K562 (cell line): Measurements from ENCODE around the gene RBM19. TPM values are rescaled to one million over a fixed set of nuclear protein-coding genes. Genes with fewer than 3 reads are reported as not detected.

Experiments
- CREM ChIP-seq: IDR thresholded peaks from 2 replicates; pipeline ENCODE4 v1.6.1; 2014; ENCODE audit warnings: antibody characterized with exemption, low read depth
- CUX1 ChIP-seq: fragments of 200-800 bp; sonication (Bioruptor generic); IDR thresholded peaks from 2 replicates; pipeline ENCODE4 v1.6.1; 2016; ENCODE audit warnings: missing genetic modification characterization, missing compliant biosample characterization
- MTA2 ChIP-seq: fragments of 450-650 bp; IDR thresholded peaks from 2 replicates; pipeline ENCODE4 v1.6.1; 2016; ENCODE audit warnings: low read depth
- NRF1 ChIP-seq, 2 experiments: fragments of 450-650 bp; IDR thresholded peaks in 1 of 2; conservative IDR thresholded peaks in 1 of 2; 2 replicates each; pipeline ENCODE4 v1.6.1; 2014; ENCODE audit warnings: mild to moderate bottlenecking in 2 of 2
- SIN3A ChIP-seq, 2 experiments: fragments of 150-350 bp in 1 of 2; IDR thresholded peaks; 2 replicates each; pipeline ENCODE4 v1.6.1; 2011 to 2016; ENCODE audit warnings: borderline replicate concordance in 2 of 2, low read depth in 2 of 2, low read length in 2 of 2, mild to moderate bottlenecking in 2 of 2, moderate library complexity in 2 of 2; ENCODE audit not compliant: control insufficient read depth in 1 of 2
- ZBTB7A ChIP-seq: IDR thresholded peaks from 2 replicates; pipeline ENCODE4 v1.6.1; 2011; ENCODE audit warnings: low read depth, mild to moderate bottlenecking, low read length, moderate library complexity, borderline replicate concordance; ENCODE audit not compliant: control insufficient read depth
- ZNF518B ChIP-seq: fragments of 250-450 bp; sonication (Bioruptor Pico); IDR thresholded peaks from 2 replicates; pipeline ENCODE4 v1.5.0; 2021; ENCODE audit warnings: mild to moderate bottlenecking, moderate library complexity
- polyA plus RNA-seq, 8 experiments: library from polyadenylated mRNA; depleted of rRNA in 4 of 8; stranded (reverse) in 5 of 8; unstranded in 3 of 8; fragments of >200 nt; fragmentation: Nextera tagmentation in 2 of 8; fragmentation: Illumina TruSeq in 1 of 8; extraction: Ambion mirVana in 2 of 8; extraction: Trizol in 1 of 8; gene quantifications; 2 replicates each; pipeline versions ENCODE4 v1.2.1 to v1.2.3, GENCODE V29; 2011 to 2014; ENCODE audit warnings: inconsistent platforms in 1 of 8, missing spikeins in 1 of 8
- total RNA-seq, 7 experiments: library from RNA; depleted of rRNA in 6 of 7; stranded (reverse); fragments of >200 nt in 6 of 7; fragmentation: Illumina TruSeq in 2 of 7; extraction: Trizol in 2 of 7; gene quantifications; 2 replicates each; pipeline versions ENCODE4 v1.2.1 to v1.2.3, GENCODE V29; 2011 to 2021; ENCODE audit warnings: low replicate concordance in 1 of 7
- TF ChIP-seq, protein P1 (sequence below), 2 experiments: fragments of 450-650 bp; formaldehyde crosslinking in 1 of 2; IDR thresholded peaks; 2 replicates each; pipeline versions ENCODE4 v1.4.0 to v1.6.1; 2014 to 2020; ENCODE audit warnings: mild to moderate bottlenecking in 2 of 2, borderline replicate concordance in 1 of 2, low read depth in 1 of 2

The RBM19 gene
- total and polyA plus RNA-seq, 9 of the 15 experiments (the other 6 are each of a cell fraction or from before 2014, with no cell fraction given) = 16.0 to 58.4 (median 37.9) TPM

DNA sequence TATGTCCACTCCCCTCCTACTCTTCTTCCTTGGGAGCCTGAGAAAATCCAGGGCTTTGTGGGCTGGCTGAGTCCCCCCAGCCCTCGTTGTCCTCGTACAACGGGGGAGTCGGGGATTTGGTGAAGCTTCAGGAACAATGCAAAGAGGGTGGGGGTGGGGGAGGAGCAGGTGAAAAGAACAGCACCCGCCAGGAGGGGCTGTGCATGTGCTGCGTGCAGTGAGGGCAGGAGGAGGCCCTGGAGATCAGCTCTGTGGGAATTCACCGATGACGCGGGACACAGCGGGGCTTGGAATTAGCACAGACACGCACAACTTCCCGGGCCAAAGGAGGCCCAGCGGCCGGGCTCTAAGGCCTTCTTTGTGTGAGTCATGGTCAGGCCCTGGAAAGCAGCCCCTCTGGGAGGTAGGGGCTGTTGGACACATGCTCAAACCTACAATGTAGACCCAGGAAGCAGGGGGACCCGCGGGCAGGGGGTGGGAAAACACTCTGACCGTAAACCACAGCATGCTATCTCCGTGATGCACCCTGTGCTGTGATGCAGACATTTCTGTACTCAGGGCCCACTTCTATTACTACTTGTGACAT lies 32.8 kb downstream of the RBM19 start (continued):
- TF ChIP-seq, protein P1, sequence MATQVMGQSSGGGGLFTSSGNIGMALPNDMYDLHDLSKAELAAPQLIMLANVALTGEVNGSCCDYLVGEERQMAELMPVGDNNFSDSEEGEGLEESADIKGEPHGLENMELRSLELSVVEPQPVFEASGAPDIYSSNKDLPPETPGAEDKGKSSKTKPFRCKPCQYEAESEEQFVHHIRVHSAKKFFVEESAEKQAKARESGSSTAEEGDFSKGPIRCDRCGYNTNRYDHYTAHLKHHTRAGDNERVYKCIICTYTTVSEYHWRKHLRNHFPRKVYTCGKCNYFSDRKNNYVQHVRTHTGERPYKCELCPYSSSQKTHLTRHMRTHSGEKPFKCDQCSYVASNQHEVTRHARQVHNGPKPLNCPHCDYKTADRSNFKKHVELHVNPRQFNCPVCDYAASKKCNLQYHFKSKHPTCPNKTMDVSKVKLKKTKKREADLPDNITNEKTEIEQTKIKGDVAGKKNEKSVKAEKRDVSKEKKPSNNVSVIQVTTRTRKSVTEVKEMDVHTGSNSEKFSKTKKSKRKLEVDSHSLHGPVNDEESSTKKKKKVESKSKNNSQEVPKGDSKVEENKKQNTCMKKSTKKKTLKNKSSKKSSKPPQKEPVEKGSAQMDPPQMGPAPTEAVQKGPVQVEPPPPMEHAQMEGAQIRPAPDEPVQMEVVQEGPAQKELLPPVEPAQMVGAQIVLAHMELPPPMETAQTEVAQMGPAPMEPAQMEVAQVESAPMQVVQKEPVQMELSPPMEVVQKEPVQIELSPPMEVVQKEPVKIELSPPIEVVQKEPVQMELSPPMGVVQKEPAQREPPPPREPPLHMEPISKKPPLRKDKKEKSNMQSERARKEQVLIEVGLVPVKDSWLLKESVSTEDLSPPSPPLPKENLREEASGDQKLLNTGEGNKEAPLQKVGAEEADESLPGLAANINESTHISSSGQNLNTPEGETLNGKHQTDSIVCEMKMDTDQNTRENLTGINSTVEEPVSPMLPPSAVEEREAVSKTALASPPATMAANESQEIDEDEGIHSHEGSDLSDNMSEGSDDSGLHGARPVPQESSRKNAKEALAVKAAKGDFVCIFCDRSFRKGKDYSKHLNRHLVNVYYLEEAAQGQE (IDR thresholded peaks at IDR 0.05; ENCODE audit: borderline replicate concordance) = no peak
- TF ChIP-seq, protein P1 (CRISPR knock-in tag; IDR thresholded peaks at IDR 0.05; ENCODE audit: low read depth) = no peak
- TF ChIP-seq MTA2 (0 out of 2 replicates have a peak, but pooled peaks have one; percentile 22), ZNF518B (CRISPR knock-in tag) (no peak), NRF1 (conservative IDR thresholded peaks at IDR 0.05 in 1 of 2, IDR thresholded peaks at IDR 0.05 in 1 of 2) (peak in 1 of 2 experiments; percentile 42; a peak in 2 of 4 replicates), SIN3A (IDR thresholded peaks at IDR 0.05; ENCODE audit: borderline replicate concordance in 2 of 2, control insufficient read depth in 1 of 2, low read depth in 2 of 2, low read length in 2 of 2) (0 out of 4 replicates have a peak, but pooled peaks of 1 of the 2 experiments have one; percentile 18), CREM (peak; percentile 55; the same call in 1 of the 2 replicates), CUX1 (CRISPR knock-in tag) (0 out of 2 replicates have a peak, but pooled peaks have one; percentile 40), ZBTB7A (peak; percentile 85; the same call in 1 of the 2 replicates)
